WTC11 (cell line): ENCODE results near the gene CLCA2.

Experiments used
- AR ChIP-seq: fragments of 250-450 bp; sonication (Bioruptor Pico); IDR thresholded peaks from 2 replicates; pipeline ENCODE4 v1.9.0; 2021; ENCODE audit warnings: mild to moderate bottlenecking
- ATF1 ChIP-seq: sonication (generic); formaldehyde crosslinking; IDR thresholded peaks from 2 replicates; pipeline ENCODE4 v1.8.1; 2023; ENCODE audit warnings: mild to moderate bottlenecking, moderate library complexity, missing genetic modification reagents
- CREB1 ChIP-seq: sonication (generic); formaldehyde crosslinking; IDR thresholded peaks from 2 replicates; pipeline ENCODE4 v1.8.0; 2023; ENCODE audit warnings: mild to moderate bottlenecking, missing genetic modification reagents
- ETV6 ChIP-seq: sonication (generic); formaldehyde crosslinking; IDR thresholded peaks from 2 replicates; pipeline ENCODE4 v1.8.1; 2022; ENCODE audit warnings: mild to moderate bottlenecking, missing genetic modification reagents
- FOXK1 ChIP-seq: sonication (generic); formaldehyde crosslinking; IDR thresholded peaks from 2 replicates; pipeline ENCODE4 v1.8.0; 2022; ENCODE audit warnings: mild to moderate bottlenecking, moderate library complexity, missing genetic modification reagents
- IRF1 ChIP-seq: sonication (generic); formaldehyde crosslinking; IDR thresholded peaks from 2 replicates; pipeline ENCODE4 v1.8.0; 2023; ENCODE audit warnings: missing genetic modification reagents
- JUN ChIP-seq: sonication (generic); formaldehyde crosslinking; IDR thresholded peaks from 2 replicates; pipeline ENCODE4 v1.8.0; 2023; ENCODE audit warnings: mild to moderate bottlenecking, missing genetic modification reagents
- NFYB ChIP-seq: sonication (generic); formaldehyde crosslinking; conservative IDR thresholded peaks from 2 replicates; pipeline ENCODE4 v1.8.0; 2022; ENCODE audit warnings: low read depth, missing genetic modification reagents
- OVOL2 ChIP-seq: fragments of 250-450 bp; sonication (Bioruptor Pico); IDR thresholded peaks from 2 replicates; pipeline ENCODE4 v1.9.0; 2021; ENCODE audit warnings: mild to moderate bottlenecking, borderline replicate concordance
- SP1 ChIP-seq: sonication (generic); formaldehyde crosslinking; conservative IDR thresholded peaks from 2 replicates; pipeline ENCODE4 v1.8.1; 2022; ENCODE audit warnings: missing genetic modification reagents
- TF ChIP-seq, protein P1 (sequence below): fragments of 200-600 bp; IDR thresholded peaks from 2 replicates; pipeline ENCODE4 v1.8.0; 2022; ENCODE audit warnings: antibody characterized with exemption
- TF ChIP-seq, protein P2 (sequence below): sonication (generic); formaldehyde crosslinking; IDR thresholded peaks from 2 replicates; pipeline ENCODE4 v1.8.0; 2023; ENCODE audit warnings: missing genetic modification reagents, mild to moderate bottlenecking, borderline replicate concordance
- TF ChIP-seq, protein P3 (sequence below): sonication (generic); formaldehyde crosslinking; IDR thresholded peaks from 2 replicates; pipeline ENCODE4 v1.8.1; 2023; ENCODE audit warnings: mild to moderate bottlenecking, missing genetic modification reagents, moderate library complexity

DNA sequence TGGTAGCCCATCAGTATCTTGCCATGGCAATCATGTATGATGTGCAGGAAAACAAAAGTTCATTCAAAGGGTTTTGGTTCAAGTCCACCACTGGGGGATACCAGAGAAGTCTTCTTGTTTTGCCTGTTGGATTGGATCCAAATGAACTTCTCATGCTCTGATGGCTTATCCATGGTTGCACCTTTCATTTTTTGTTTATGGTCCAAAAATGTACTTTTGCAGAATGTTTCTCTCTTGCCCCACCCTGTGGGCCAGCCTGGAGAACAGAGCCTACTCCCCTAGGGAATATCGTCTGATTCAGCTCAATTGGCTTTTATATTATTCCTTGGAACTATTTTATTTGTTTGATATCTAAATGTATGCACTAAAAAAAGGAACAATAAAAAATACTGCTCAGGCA, 24.7 kb downstream of the CLCA2 start:
- TF ChIP-seq, protein P1, sequence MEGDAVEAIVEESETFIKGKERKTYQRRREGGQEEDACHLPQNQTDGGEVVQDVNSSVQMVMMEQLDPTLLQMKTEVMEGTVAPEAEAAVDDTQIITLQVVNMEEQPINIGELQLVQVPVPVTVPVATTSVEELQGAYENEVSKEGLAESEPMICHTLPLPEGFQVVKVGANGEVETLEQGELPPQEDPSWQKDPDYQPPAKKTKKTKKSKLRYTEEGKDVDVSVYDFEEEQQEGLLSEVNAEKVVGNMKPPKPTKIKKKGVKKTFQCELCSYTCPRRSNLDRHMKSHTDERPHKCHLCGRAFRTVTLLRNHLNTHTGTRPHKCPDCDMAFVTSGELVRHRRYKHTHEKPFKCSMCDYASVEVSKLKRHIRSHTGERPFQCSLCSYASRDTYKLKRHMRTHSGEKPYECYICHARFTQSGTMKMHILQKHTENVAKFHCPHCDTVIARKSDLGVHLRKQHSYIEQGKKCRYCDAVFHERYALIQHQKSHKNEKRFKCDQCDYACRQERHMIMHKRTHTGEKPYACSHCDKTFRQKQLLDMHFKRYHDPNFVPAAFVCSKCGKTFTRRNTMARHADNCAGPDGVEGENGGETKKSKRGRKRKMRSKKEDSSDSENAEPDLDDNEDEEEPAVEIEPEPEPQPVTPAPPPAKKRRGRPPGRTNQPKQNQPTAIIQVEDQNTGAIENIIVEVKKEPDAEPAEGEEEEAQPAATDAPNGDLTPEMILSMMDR: no peak
- no peak for TF ChIP-seq NFYB
- TF ChIP-seq IRF1 (CRISPR knock-in tag): no peak
- TF ChIP-seq ETV6 (CRISPR knock-in tag): no peak
- TF ChIP-seq, protein P2, sequence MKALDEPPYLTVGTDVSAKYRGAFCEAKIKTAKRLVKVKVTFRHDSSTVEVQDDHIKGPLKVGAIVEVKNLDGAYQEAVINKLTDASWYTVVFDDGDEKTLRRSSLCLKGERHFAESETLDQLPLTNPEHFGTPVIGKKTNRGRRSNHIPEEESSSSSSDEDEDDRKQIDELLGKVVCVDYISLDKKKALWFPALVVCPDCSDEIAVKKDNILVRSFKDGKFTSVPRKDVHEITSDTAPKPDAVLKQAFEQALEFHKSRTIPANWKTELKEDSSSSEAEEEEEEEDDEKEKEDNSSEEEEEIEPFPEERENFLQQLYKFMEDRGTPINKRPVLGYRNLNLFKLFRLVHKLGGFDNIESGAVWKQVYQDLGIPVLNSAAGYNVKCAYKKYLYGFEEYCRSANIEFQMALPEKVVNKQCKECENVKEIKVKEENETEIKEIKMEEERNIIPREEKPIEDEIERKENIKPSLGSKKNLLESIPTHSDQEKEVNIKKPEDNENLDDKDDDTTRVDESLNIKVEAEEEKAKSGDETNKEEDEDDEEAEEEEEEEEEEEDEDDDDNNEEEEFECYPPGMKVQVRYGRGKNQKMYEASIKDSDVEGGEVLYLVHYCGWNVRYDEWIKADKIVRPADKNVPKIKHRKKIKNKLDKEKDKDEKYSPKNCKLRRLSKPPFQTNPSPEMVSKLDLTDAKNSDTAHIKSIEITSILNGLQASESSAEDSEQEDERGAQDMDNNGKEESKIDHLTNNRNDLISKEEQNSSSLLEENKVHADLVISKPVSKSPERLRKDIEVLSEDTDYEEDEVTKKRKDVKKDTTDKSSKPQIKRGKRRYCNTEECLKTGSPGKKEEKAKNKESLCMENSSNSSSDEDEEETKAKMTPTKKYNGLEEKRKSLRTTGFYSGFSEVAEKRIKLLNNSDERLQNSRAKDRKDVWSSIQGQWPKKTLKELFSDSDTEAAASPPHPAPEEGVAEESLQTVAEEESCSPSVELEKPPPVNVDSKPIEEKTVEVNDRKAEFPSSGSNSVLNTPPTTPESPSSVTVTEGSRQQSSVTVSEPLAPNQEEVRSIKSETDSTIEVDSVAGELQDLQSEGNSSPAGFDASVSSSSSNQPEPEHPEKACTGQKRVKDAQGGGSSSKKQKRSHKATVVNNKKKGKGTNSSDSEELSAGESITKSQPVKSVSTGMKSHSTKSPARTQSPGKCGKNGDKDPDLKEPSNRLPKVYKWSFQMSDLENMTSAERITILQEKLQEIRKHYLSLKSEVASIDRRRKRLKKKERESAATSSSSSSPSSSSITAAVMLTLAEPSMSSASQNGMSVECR (CRISPR knock-in tag): no peak
- no peak for TF ChIP-seq OVOL2
- TF ChIP-seq FOXK1: no peak
- no peak for TF ChIP-seq CREB1 (CRISPR knock-in tag)
- TF ChIP-seq AR (CRISPR knock-in tag): no peak
- no peak for TF ChIP-seq SP1 (CRISPR knock-in tag)
- TF ChIP-seq, protein P3, sequence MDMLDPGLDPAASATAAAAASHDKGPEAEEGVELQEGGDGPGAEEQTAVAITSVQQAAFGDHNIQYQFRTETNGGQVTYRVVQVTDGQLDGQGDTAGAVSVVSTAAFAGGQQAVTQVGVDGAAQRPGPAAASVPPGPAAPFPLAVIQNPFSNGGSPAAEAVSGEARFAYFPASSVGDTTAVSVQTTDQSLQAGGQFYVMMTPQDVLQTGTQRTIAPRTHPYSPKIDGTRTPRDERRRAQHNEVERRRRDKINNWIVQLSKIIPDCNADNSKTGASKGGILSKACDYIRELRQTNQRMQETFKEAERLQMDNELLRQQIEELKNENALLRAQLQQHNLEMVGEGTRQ (CRISPR knock-in tag): no peak
- no peak for TF ChIP-seq ATF1 (CRISPR knock-in tag)
- no peak for TF ChIP-seq JUN (CRISPR knock-in tag)
